Fibroblast of lung (primary cell): Measurements from ENCODE around the gene NDEL1.

ENCODE experiments used
- EZH2 ChIP-seq: IDR thresholded peaks from 2 replicates; pipeline ENCODE4 v1.5.1; 2012; ENCODE audit warnings: low read length, control low read depth, mild to moderate bottlenecking; ENCODE audit errors: missing control alignments
- TF ChIP-seq, protein P1 (sequence below), 2 donors: IDR thresholded peaks in 1 of 2; conservative IDR thresholded peaks in 1 of 2; 1 replicate in 1 of 2; 2 replicates in 1 of 2; pipeline ENCODE4 v1.5.1; 2011 to 2012; ENCODE audit warnings: low read length in 2 of 2, control low read depth in 1 of 2, inconsistent platforms in 1 of 2, low read depth in 1 of 2, mild to moderate bottlenecking in 1 of 2

DNA sequence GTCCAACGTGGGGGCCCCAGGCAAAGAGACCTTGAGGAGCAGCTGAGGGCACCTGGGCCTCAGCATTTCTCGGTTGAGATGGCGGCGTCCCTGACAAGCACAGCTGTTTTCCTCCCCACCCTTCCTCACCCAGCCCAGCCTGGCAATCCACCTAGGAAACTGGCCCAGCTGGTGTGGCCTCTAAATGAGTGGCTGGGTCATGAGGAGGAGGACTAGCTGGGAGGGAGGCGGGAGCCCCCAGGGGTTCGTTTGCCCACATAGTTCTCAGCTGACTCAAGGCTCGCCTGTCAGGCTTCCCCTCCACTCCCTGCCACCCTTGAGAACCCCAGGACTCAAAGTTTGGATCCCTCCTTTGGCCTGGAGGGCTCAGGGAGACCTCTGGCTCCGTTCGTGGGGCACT lies 44.0 kb upstream of the NDEL1 start:
- TF ChIP-seq, protein P1, sequence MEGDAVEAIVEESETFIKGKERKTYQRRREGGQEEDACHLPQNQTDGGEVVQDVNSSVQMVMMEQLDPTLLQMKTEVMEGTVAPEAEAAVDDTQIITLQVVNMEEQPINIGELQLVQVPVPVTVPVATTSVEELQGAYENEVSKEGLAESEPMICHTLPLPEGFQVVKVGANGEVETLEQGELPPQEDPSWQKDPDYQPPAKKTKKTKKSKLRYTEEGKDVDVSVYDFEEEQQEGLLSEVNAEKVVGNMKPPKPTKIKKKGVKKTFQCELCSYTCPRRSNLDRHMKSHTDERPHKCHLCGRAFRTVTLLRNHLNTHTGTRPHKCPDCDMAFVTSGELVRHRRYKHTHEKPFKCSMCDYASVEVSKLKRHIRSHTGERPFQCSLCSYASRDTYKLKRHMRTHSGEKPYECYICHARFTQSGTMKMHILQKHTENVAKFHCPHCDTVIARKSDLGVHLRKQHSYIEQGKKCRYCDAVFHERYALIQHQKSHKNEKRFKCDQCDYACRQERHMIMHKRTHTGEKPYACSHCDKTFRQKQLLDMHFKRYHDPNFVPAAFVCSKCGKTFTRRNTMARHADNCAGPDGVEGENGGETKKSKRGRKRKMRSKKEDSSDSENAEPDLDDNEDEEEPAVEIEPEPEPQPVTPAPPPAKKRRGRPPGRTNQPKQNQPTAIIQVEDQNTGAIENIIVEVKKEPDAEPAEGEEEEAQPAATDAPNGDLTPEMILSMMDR (conservative IDR thresholded peaks at IDR 0.05 in 1 of 2, IDR thresholded peaks at IDR 0.05 in 1 of 2; ENCODE audit: low read depth in 1 of 2, low read length in 2 of 2): no peak
- no peak for TF ChIP-seq EZH2
